ENCODE data around the gene SIRT7.

SIRT7 gene

DNA sequence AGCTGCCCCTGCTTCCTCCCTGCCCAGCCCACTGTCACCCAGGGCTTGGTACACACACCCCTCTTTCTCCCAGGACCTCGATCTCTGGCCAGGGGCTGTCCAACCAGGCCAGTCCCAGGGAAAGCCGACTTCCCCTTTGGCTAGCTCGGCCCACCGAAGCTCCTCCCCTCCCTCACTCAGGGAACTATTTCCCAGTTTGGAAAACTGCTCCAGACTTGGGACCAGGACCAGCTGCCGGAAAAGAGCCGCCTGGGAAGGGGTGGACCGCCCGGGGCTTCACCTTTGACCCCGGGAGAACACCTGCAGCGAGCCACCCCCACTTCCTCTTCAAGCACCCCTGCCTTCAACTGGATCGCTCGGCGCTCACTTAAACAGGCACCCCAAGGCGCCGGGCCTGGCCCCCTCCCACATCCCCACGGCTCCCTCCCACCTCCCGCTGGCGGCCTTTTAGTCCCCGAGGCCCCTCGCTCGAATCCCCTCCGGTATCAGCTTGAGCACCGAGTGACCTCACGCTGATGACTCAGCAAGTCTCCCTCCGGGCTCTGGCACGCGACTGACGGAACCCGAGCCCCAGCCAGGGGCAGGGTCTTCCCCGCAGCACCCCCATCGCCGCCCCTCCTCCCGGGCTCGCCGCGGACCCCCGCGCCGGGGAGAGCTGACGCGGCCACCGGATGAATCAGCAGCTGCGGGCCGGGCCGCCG, 8.6 kb upstream of the SIRT7 start:
- DNase-seq (ENCODE audit: low read depth) = peak; percentile 64
- H3K4me3 ChIP-seq (ENCODE audit: low read depth, low read length) = peak overlapping the region; percentile 77
- no peak for TF ChIP-seq CTCF (conservative IDR thresholded peaks at IDR 0.05; ENCODE audit: low read depth, low read length)

- H3K4me3 ChIP-seq (ENCODE audit: low read depth, low read length) = peak overlapping the region; percentile 77
- TF ChIP-seq CTCF (conservative IDR thresholded peaks at IDR 0.05; ENCODE audit: low read depth, low read length) = no peak
- DNase-seq (ENCODE audit: low read depth) = no peak
Observed at GRCh38 chr17:81925860-81926450, 8.0 kb upstream of the SIRT7 start.

GRCh38 chr17:81924557-81925532, 6.9 kb upstream of the SIRT7 start:
- no peak for DNase-seq (ENCODE audit: low read depth)
- H3K4me3 ChIP-seq (ENCODE audit: low read depth, low read length) = no peak overlapping the region
- no peak for TF ChIP-seq CTCF (conservative IDR thresholded peaks at IDR 0.05; ENCODE audit: low read depth, low read length)

DNA sequence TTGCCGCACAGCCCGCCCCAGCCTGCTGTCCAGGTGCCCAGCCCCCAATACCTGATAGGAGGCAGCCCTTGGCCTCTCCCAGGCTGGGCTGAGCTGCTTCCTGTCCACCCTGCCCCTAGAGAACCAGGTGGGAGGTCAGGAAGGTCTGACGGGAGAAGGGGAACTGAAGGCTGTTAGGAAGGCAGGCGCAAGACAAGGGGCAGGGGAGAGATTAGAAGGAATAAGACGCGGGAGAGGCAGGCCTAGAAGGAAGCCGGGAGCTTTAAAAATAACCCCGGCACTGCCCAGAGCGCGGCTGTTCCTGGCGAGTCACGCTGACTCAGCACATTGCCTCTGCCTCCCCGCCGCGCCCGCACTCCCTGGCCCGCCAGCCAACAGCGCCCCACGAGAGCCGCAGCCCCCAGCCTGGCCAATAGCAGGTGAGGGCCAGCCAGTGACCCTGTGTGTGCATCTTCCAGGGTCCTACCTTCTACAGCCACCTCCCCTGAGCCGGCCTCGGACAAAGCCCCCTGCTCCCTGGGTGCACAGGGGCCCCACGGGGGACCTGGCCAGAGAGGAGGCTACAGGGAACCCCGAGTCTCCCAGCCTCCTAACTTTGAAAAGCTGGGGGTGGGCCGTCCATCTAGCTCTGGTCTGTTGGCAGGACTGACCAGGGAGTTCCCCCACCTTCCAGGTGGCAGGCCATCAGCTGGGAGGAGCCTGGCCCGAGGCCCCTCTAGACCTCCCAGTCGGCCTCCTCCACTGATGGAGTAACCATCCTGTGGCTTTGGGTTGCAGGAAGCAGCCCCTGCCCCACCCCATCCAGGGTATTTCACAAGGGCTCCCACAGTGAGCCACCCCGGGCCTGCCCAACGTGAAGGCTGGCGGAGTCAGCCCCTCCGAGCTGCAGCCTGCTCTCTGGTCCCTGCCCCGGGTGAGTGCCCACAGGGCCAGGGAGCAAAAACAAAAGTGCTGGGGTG, 5.6 kb upstream of the SIRT7 start:
- H3K4me3 ChIP-seq (ENCODE audit: low read depth, low read length) = peak overlapping the region; percentile 44
- no peak for TF ChIP-seq CTCF (conservative IDR thresholded peaks at IDR 0.05; ENCODE audit: low read depth, low read length)
- peak; percentile 88 for DNase-seq (ENCODE audit: low read depth)

- TF ChIP-seq CTCF (conservative IDR thresholded peaks at IDR 0.05; ENCODE audit: low read depth, low read length) = no peak
- no peak for DNase-seq (ENCODE audit: low read depth)
- peak overlapping the region; percentile 44 for H3K4me3 ChIP-seq (ENCODE audit: low read depth, low read length)
Observed at GRCh38 chr17:81922566-81923301, 4.8 kb upstream of the SIRT7 start.

Measured in choroid plexus epithelial cell (primary cell).